Hematopoietic multipotent progenitor cell treated with erythropoietin and hydrocortisone succinate and interleukin-3 and kit ligand, for 4 days (in vitro differentiated cells): ENCODE measurements around the gene PC.
A peak's percentile ranks its signal among the peaks of the same experiment; 100 is the strongest.

Experiments
- DNase-seq: peaks from one replicate; pipeline ENCODE4 v3.0.0-alpha.2; 2015

The PC gene

DNA sequence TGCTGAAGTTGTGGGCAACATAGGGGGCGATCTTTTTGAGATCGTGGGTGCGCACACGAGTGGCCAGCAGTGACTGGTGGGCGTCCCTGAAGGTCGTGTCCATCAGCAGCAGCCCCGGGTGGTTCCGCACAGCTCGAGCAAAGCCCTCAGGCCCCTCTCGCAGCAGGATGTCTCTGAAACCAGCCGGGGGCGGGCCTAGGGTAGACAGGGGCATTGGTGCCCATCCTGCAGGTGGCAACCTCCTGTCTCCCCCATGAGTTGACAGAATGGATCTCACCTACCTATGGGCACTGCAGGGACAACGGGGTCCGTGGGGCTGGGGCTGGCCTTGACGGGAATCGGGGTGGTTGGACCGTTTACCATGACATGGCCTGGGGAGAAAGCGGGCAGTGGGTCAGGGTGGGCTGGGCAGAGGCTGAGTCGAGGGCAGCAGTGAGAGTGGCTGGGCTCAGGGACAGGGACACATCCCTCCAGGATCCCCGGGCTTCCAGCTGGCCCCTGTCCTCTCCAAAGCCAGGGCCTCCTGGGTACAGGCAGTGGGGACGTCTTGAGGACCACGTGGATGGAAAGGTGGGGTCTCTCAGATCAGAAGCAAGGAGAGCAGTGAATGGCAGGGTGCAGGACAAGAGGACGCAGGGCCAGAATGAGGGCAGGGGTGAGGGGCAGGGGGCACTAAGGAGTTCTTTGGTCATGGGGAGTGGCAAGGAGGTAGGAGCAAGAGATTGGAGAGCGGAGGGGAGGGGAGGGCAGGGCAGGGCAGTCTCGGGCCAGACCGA lies 105.5 kb downstream of the PC start:
- no peak for DNase-seq

DNA sequence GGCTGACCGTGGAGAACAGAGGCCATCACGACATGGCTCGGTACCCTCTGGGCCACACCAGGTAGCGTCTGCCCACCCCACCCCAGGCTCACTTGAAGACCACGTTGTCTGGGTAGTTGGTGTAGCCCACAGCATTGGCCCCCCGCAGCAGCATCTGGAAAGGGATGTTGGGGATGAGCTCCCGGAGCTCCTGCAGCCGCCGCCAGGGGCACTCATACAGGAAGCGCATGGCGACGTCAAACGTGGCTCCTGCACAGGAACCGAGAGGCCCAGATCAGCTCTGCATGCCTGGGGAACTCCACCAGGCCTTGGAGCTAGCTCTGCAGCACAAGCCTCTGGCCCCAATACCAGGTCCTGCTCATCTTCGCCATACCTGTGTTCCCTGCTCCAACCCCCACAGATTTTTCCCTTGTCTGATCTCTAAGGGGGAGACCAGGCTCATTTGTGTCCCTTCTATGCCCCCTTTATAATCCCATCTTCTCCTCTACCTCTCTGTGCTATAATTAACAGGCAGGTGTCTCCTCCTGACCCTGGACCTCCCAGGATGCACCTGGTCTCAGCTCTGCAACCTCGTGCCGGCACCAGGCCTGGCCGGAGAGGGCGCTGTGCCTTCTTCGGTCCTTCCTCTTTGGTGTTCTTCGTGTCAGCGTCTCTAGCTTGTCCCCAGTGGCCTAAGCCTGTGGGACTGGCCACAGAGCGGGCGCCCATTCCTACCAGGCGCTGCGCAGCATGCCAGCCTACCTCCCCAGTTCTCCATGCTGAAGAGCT lies 106.3 kb downstream of the PC start:
- peak; percentile 74 for DNase-seq

DNA sequence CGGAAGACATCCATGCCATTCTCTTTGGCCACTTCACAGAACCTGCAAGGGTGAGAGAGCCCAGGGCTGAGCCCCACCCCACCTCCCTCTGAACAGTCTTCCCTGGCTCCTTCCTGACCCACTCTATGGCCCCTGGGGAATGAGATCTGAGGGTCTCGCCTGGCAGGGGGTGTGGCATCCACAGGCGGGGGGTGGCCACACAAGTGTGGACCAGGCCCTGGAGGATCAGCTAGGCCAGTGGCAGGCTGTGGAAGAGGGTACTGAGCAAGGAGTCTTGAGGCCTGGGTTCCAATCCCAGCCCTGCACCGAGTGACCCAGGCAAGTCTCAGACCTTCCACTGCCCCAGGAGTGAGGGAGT lies 107.0 kb downstream of the PC start:
- no peak for DNase-seq

DNA sequence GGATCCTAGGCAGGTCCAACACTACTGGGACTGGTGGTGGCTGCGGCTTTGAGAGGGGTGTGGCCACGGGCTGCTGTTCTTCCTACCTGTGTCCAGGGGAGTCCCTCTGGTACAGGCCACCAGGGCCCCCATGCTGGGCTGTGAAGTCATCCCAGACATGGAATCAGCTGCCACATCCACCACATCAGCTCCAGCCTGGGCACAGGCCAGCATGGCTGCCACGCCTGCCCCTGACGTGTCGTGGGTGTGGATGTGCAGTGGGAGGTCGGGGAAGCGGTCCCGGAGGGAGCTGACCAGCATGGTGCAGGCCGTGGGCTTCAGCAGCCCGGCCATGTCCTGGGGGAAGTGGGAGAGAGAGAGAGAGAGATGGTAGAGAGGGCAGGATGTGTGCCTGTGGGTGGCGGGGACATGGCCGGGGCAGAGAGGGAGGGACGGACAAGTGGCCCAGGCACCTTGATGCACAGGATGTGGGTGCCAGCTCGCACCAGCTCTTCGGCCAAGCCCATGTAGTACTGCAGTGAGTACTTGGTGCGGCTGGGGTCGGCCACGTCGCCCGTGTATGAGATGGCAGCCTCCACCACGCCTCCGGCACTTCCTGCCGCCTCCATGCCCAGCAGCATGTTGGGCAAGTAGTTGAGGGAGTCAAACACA lies 107.5 kb downstream of the PC start:
- no peak for DNase-seq

DNA sequence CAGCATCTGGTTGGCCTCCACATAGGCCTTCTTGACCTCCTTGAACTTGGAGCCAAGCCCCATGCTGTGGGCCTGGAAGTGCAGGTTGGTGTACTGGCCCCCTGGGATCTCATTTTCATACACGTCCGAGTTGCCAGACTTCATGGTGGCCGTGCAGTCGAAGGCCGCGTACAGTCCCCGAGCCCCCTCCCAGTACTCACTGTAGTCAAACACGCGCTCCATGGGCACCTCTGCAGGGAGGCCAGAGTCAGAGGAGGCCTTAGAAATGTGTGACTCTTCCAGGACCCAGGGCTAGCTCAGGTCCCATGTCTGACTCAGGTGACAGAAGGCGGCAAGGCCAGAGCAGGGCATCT lies 108.0 kb downstream of the PC start:
- DNase-seq: no peak

DNA sequence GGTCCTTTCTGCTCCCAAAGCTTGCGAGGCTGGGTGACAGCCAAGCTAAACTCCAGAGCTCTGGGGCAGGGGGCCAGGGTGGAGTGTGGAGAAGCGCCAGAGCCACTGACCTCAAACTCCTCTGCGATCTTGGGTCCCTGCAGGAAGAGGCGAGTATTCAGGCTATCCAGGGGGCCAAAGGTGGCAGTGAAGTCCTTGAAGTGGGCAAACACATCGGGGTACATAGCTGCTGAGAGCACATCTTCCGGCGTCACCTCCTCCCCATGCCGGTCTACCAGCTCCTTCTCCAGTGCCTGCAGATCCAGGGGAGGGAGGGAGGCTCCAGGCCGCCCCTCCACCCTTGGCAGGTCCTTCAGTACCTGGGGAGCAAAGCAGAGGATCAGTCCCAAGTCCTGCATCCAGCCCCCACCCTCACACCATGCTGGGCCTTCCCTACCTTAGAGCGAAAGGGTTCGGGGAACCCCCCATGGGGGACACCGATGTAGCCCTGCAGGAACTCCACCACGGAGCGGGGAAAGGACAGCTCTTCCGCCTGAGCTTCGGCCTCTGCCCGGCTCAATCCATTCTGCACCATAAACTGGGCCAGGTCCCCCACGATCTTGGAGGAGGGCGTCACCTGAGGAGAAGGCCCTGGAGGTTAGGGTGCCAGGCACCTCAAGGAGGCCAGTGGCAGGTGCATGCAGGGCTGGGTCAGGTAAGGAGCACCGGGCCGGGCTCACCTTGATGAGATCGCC lies 108.5 kb downstream of the PC start:
- no peak for DNase-seq

DNA sequence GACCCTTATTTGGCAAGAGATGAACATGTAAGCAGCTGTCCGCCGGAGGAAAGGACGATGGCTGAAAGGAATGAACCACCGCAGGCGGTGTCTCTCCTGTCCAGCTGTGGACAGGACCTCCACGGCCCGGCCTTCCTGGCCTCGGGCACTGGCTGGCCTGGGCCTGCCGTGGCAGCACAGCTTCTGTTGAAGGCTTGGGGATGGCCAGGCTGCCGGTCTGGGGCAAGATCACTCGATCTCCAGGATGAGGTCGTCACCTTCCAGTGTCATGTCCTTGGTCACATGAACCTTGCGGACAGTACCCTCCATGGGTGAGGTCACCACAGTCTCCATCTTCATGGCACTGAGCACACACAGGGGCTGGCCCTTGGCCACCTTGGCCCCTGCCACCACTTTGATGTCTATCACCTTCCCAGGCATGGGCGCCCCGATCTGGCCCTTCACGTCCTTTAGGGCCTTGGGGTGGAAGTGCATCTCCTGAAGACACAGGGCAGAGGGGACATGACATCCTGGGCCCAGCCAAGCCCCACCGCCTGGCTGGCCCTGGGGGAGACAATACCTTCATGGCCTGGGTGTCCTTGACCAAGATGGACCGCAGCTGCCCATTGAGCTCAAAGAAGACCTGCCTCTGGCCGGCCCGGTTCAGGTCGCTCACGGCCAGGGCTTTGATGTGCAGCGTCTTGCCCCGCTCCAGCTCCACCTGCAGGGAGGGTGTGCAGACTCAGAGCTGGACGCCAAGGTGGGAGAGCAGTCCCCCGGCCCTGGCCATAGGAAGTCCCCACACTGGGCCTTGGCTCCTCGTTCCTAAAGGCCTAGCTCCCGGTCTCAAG lies 109.3 kb downstream of the PC start:
- no peak for DNase-seq

DNA sequence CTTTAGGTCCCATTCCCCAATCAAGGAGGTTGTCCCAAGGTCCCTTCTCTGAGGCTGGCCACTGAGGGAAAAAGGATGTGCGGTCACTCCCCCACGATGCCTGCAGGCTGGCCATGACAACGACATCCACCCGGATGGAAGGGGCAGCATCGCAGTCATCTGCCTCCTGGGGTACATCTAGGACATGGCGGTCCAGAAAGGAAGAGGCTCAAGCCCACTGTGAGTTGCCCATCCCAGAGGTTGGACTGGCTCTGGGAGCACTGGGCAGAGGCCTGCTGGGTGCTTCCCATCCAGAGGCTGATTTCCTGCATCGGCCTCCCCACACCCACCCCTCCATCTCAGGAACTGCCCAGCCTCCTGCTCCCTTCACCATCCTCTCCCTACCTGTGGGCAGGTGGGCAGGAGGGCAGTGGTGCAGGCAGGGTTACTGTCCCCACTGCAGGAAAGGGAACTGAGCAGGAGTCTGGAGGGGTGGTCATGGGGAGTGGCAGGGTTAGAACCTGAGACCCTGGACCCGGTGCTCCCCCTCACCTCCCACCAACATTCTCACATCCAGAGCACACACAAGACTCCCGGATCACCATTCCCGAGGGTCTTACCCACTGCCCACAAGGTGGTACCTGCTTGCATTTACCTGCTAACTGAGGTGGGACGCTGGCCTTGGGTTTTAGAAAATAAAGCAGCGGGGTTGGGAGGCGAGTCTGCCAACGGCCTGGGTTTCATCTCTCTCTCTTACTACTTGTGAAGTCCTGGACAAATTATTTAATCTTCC lies 110.5 kb downstream of the PC start:
- no peak for DNase-seq

DNA sequence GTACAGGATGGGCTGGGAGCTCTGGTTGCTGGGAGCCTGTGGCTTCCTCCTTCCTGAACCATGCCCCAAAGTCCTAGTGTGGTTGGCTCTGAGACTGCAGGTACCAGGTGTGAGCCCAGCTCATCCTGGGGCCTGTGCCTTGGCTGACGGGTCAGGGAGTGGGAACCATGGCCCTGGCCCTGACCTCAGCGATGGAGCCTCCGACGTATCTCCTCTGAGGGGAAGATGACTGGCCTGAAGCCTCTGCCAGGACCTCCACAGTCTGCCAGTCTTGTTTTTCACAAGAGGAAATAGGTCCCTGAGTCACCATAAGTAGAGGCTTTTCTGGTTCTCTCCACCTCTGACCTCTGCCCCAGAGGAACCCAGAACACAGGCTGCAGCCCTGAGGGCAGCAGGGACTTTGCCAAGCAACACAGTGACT lies 111.5 kb downstream of the PC start:
- no peak for DNase-seq

DNA sequence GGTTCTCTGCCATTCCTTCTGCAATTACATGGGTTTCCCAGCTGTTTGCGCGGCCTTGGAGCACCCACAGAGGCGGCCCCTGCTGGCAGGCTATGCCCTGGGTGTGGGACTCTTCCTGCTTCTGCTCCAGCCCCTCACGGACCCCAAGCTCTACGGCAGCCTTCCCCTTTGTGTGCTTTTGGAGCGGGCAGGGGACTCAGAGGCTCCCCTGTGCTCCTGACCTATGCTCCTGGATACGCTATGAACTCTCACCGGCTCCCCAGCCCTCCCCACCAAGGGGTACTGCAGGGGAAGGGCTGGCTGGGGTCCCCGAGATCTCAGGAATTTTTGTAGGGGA lies 112.3 kb downstream of the PC start:
- DNase-seq: no peak

DNA sequence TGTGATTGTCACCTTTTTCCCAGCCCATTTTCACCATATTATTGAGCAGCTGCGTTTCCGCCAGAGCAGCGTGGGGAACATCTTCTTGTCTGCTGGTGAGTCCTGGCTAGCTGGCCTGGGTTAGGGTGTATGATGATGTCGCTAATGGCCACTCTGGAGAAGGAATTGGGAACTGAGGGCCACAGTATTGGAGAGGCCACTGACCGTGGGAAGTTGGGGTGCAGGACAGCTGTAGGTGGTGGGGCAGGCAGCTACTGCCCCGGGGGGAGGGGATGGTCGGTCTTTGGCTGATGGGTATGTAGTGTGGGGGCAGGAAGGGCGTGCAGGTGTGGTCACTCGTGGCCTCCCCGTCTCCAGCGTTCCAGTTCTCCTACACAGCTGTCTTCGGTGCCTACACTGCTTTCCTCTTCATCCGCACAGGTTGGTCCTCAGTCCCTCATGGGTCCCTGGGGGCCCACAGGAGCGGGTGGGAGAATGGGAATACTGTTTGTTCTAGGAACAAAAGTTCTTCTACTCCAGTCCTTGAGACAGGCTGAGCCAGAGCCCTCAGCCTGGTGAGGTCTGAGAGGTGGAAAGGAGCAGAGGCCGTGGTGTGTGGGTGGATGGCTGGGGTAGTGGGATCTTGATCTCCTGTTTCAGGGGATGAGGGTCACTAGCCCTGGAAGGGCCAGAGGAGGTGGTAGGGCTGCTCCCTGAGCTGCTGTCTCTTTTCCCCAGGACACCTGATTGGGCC lies 112.9 kb downstream of the PC start:
- no peak for DNase-seq

DNA sequence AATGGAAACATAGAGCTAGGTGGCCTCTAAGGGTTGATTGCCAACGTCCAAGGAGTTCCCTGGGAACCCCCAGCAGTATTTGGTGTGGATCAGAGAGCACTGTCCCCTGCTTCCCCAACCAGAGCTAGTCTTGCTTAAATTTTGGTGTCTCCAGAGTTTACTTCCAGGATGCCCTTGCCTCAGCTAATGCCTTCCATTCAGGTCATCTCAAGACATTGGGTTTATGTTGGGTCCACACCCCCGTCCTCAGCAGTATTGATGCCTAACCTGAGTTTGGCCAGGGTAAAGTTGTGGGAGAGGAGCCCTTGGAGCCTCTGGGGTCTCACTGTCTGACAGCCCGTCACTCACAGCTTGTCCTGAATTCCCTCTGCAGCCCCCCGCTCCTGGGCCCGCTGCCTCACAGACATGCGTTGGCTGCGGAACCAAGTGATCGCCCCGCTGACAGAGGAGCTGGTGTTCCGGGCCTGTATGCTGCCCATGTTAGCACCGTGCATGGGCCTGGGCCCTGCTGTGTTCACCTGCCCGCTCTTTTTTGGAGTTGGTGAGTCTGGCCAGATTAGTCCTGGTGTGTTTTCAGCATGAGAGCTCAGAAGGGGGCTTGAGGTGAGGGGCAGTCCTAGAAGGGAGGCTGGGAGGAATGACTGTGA lies 113.6 kb downstream of the PC start:
- DNase-seq: no peak

DNA sequence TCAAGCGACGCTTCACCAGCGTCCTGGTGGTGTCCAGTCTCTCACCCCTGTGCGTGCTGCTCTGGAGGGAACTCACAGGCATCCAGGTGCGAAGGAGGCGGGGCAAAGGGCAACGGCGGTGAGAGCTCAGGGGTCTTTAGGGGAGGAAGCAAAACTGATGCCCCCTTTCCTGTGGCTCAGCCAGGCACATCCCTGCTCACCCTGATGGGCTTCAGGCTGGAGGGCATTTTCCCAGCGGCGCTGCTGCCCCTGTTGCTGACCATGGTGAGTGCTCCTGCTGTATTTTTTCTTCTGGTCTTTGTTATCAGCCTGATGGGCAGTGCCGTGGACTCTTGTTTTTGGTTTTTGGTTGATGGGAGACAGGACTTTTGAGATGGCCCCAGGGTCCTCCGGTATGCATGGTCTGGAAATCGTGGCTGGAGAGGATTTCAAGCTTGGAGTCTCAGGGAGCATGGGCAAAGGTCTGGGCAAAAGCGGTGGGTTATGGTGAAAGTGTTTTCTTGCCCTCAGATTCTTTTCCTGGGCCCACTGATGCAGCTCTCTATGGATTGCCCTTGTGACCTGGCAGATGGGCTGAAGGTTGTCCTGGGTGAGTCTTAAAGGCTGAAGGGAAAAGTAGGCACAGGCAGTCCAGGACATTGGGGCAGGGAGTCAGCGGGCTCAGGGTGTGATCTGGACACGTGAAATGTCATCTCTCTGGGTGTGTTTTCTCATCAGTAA lies 114.2 kb downstream of the PC start:
- no peak for DNase-seq

DNA sequence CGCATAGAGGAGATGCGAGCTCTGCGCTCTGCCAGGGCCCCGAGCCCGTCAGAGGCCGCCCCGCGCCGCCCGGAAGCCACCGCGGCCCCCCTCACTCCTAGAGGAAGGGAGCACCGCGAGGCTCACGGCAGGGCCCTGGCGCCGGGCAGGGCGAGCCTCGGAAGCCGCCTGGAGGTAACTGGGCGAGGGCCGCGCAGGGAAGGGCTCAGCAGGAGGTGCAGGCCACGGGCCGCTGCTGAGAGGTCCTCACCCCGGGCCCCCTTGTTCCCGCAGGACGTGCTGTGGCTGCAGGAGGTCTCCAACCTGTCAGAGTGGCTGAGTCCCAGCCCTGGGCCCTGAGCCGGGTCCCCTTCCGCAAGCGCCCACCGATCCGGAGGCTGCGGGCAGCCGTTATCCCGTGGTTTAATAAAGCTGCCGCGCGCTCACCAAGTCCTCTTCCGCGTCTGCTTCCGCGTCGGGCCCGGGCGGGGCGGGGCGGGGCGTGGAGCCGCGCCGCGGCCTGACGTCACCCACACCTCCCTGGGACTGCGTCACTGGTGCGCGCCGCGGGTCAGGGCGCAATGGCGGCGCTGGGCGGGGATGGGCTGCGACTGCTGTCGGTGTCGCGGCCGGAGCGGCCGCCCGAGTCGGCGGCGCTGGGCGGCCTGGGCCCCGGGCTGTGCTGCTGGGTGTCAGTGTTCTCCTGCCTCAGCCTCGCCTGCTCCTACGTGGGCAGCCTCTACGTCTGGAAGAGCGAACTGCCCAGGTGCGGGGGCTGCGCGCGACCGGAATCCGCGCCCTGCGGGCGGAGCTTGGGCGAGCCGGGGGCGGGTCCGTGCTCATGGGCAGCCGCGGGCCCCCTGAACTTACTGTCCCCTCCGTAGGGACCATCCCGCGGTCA lies 115.0 kb downstream of the PC start, which contains the start of gene RCE1:
Gene RCE1, plus strand, starts transcription at position 546 of the 880 bp plus-strand sequence. Its CDS starts 15 bp downstream, at position 561.
- peak; percentile 95 for DNase-seq

DNA sequence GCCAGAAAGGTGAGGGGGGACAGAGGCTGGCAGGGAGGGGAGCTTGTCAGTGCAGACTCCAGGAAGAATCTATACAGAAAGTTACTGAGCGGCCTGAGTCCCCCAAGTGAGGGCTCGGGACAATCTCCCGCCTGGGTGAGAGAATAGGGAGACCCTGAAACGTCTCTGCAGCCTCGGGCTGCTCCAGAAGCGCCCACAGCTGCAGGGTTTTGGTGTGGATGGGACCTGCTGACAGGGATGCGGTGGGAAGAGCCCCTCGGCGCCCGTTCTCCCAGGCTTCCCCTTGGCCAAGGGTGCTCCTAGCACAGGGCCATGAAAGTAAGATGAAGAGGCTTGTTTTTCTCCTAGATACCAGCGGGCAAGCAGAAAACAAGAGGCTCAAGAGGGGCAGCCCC lies 115.7 kb downstream of the PC start:
- no peak for DNase-seq

DNA sequence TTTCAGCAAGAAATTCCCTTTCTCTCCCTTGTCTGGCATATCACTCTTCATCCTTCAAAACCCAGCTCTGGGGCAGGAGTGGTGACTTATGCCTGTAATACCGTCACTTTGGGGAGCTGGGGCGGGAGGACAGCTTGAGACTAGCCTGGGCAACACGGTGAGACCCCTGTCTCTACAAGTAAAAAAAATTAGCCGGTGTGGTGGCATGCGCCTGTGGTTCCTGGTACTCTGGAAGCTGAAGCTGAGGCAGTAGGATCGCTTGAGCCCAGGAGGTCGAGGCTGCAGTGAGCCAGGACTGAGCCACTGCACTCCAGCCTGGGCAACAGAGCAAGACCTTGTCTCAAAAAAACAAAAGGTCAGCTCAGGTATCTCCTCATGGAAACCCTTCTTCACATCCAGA lies 116.3 kb downstream of the PC start:
- no peak for DNase-seq

DNA sequence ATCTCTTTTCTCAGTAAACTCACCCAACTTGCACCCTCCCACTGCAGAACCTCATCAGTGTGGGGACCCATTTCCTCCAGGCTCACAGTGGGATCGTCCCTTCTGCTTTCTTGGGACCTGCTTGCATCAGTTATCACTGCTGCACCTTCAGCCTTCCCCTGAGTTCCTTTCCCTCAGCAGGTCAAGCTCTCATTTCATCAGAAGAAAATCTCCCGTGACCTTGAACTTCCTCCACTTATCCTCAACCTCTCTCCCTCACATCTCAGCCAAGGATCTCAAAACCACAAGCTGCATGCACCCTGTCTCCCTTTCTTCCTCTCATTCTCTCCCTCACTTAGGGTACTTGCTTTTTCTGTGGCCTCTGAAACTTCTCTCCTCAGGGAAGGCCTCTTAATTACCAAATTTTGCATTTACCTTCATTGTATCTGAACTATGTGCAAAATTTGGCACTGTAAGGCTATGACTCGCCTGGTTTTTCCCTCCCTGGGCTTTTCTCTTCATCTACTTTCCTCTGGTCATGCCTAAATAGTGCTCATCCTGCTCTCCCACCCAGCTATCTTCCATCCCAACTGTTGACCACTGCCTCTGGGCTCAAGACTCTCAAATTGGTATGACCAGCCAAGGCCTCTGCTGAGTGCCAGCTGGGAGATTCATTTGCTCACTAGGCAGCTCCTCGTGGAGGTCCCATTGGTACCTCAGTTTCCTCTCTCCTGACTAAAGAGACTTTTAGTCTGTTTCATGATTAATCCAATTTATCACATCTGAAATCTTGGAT lies 117.7 kb downstream of the PC start:
- no peak for DNase-seq
